ENCODE results near the gene APOA4.

The APOA4 gene

GRCh38 chr11:116773203-116774097, 49.7 kb downstream of the APOA4 start:
- no peak for DNase-seq

- DNase-seq = peak; percentile 96
Measured at GRCh38 chr11:116772443-116773202, 50.5 kb downstream of the APOA4 start, which contains the start of gene BUD13. BUD13 (minus strand) TSS chr11:116772987; CDS start chr11:116772964, 23 bp downstream.

- no peak for DNase-seq
Measured at GRCh38 chr11:116771935-116772334, 51.2 kb downstream of the APOA4 start.

Measured in activated naive CD4-positive, alpha-beta T cell treated with anti-CD3 and anti-CD28 coated beads, Interleukin-2, amount 50 U/mL, for 16 hours (primary cell).